Activated CD8-positive, alpha-beta memory T cell treated with anti-CD3 and anti-CD28 coated beads, Interleukin-2, amount 50 U/mL, for 24 hours (primary cell): ENCODE results near the gene TPSD1.
"Not testable (repeated sequence)": the region's sequence is repeated elsewhere in the genome, so short reads cannot be mapped to it uniquely, and the experiment has no call there.

Experiments
- DNase-seq: peaks from one replicate; pipeline ENCODE4 v3.0.0-alpha.2; 2020; ENCODE audit errors: extremely low read depth

Gene TPSD1

GRCh38 chr16:1241081-1241480 lies 14.8 kb upstream of the TPSD1 start:
- DNase-seq: not testable (repeated sequence)

GRCh38 chr16:1243363-1243762 lies 12.5 kb upstream of the TPSD1 start:
- DNase-seq: not testable (repeated sequence)

- DNase-seq: not testable (repeated sequence)
Measured at GRCh38 chr16:1243907-1244850, 11.7 kb upstream of the TPSD1 start.

GRCh38 chr16:1244881-1245280 lies 11.0 kb upstream of the TPSD1 start:
- DNase-seq: no peak

GRCh38 chr16:1245452-1246020 lies 10.3 kb upstream of the TPSD1 start:
- no peak for DNase-seq

DNA sequence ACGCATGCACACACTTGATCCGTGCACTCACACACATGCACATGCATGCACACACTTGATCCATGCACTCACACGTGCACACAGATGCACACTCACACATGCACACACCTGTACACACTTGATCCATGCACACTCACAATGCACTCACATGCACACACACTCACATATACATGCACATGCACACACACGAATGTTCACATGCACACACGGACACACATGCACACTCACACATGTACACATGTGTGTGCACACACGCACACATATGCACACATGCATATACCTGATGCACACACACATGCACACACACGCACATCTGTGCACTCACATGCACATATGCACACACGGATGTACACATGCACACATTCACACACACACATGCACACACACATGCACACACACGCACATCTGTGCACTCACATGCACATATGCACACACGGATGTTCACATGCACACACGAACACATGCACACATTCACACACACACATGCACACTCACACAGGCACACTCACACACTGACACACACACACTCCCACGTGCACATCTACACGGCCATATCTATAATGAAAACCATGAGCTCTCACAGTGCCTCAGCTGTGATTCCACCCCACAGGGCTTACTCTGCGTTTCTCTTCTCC lies 7.8 kb upstream of the TPSD1 start:
- not testable (repeated sequence) for DNase-seq

GRCh38 chr16:1249031-1249755 lies 6.7 kb upstream of the TPSD1 start:
- DNase-seq: not testable (repeated sequence)

GRCh38 chr16:1253701-1254364 lies 2.0 kb upstream of the TPSD1 start:
- DNase-seq: not testable (repeated sequence)

DNA sequence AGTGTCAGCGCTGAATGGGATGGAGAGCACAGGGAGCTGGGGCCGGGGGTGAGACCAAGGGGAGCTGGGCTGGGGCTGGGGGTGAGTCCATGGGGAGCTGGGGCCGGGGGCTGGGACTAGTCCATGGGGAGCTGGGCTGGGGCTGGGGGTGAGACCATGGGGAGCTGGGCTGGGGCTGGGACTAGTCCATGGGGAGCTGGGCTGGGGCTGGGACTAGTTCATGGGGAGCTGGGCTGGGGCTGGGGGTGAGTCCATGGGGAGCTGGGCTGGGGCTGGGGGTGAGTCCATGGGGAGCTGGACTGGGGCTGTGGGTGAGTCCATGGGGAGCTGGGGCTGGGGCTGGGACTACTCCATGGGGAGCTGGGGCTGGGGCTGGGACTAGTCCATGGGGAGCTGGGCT lies 1.0 kb upstream of the TPSD1 start:
- not testable (repeated sequence) for DNase-seq

- DNase-seq: not testable (repeated sequence)
Measured at GRCh38 chr16:1256296-1256873, 516 bp downstream of the TPSD1 start.

GRCh38 chr16:1256874-1257322 lies 1.0 kb downstream of the TPSD1 start:
- DNase-seq: no peak

DNA sequence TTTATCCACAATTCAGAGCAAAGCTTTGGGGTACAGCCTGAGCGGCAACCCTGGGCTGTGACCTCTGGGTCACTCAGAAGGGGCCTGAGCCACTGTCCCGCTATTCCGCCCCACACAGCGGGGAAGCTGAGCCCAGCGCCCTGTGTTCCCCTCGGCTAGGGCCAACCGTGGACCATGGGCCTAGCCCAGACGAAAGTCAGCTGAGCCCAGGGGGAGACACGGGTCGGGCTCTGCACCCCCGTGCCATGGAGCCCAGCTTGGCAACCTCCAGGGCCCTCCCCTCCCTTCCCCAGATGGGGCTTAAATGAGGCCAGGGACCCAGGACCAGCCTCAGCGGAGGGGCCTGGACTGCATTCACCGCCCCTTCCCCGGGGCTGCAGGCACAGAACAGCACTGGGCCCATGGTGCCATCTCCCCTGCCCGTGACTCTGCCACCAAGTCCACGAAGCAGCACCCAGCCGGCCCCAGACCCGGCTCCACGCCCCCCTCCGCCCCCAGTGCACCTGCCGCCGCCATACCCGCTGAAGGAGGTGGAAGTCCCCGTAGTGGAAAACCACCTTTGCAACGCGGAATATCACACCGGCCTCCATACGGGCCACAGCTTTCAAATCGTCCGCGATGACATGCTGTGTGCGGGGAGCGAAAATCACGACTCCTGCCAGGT lies 1.8 kb downstream of the TPSD1 start:
- no peak for DNase-seq

- no peak for DNase-seq
Measured at GRCh38 chr16:1258225-1258600, 2.3 kb downstream of the TPSD1 start.

DNA sequence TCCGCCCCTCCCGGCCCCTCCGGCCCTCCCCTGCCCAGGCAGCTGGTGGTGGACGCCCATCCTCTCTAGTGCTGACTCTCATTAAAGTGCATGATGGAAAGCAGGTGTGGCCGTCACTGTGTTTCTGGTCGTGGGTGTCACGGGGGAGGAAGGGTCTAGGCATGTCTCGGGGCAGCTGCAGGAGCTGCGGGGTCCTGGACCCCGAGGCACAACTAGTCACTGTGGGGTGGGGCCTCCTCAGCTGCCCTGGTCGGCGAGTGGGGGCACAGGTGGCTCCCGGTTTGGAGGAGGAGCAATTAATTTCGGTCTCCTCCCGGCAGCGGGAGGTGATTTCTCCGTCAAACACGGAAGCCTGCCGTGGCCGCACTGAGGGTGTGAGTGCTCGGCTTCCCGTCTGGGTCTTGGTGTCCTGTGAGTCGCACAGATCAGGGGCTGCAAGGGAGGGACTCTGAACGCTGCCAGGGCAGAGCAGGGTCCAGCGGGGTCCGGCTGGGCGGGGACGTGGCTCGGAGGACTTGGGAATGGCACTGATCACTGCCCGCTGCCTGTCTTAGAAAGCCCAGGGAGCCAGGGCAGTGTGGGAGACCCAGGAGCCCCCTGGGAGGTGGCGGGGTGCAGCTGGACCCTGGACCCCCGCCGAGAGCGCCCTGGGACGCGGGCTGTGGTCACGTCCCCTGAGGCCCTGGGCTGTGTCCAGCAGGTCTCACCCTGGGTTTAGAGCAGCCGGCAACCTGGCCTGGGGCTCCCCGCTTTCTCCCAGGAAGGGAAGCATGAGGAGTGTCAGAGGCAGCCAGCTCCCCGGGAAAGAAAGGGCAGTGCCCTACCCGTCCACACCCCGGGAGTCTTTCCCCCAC lies 3.3 kb downstream of the TPSD1 start:
- no peak for DNase-seq

- no peak for DNase-seq
Measured at GRCh38 chr16:1259760-1260068, 3.8 kb downstream of the TPSD1 start.

DNA sequence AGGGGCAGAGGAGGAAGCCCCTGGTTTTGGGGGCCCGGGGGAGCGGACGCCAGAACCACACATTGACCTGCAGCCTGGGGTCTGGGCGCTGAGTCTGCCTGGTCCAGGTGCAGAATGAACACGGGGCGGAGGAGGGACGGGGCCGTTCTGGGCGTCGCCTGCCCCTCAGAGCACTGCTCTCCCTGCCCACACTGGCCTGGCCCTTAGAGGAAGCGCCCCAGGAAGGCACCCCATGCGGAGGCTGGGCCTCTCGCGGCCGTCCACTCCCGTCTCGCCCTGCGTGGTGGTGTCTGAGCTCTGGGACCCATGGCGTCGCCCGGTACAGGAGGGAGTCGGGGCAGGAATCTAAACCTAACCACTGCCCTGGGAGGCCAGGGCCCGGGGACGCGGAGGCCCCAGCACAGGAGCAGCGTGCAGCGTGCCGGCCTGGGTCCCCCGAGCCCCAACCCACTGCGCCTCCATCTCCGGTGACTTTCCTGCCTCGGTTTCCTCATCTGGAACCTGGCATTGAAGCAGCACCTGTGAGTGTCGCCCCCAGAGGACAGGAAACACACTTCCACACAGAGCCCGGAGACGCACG lies 4.3 kb downstream of the TPSD1 start:
- no peak for DNase-seq

- DNase-seq: no peak
Measured at GRCh38 chr16:1261131-1261892, 5.4 kb downstream of the TPSD1 start.

DNA sequence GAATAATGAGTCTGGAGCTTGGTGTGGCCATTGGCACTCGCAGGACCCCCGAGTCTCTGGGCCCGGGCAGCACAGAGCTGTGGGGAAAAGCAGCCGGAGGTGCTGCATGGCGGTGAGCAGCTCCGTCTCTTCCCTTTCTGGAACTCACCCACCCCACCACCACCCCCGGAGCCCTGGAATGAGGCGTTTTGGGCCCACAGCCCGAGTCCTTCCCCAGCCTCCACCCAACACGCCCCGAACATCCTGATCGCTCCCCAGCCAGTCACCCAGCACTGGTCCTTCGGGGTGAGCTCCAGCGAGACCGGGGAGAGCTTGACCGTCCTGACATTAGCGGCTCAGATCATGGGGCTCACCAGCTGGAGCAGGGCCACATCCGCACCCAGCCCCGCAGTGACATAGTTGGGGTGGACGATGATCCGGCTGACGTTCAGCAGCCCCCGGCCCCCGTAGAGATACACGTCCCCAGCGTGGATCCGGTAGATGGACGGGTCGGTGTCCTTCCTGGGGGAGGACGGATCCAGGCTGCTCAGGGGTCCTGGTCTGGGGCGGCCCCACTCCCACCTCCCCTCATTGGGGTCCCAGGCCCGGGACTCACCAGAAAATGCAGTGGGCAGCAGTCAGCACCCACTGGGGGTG lies 6.5 kb downstream of the TPSD1 start:
- DNase-seq: no peak
